CD4-positive, alpha-beta T cell treated with Interleukin-2 at 100 ng/mL for 4 hours (primary cell): ENCODE results near the gene MAST4.
"Not testable (repeated sequence)": the region's sequence is repeated elsewhere in the genome, so short reads cannot be mapped to it uniquely, and the experiment has no call there.

Experiments
- DNase-seq: peaks from one replicate; pipeline ENCODE4 v3.0.0-alpha.2; 2020; ENCODE audit warnings: low spot score

The MAST4 gene

GRCh38 chr5:66647146-66647856 is 51.1 kb downstream of the MAST4 start:
- no peak for DNase-seq

GRCh38 chr5:66652818-66653217 is 56.6 kb downstream of the MAST4 start:
- no peak for DNase-seq

GRCh38 chr5:66653325-66653724 is 57.1 kb downstream of the MAST4 start:
- no peak for DNase-seq

- DNase-seq, result no peak
Observed at GRCh38 chr5:66655395-66656324, 59.5 kb downstream of the MAST4 start.

GRCh38 chr5:66658516-66658915 is 62.3 kb downstream of the MAST4 start:
- no peak for DNase-seq

GRCh38 chr5:66659780-66660179 is 63.6 kb downstream of the MAST4 start:
- DNase-seq, result no peak

GRCh38 chr5:66660396-66660795 is 64.2 kb downstream of the MAST4 start:
- no peak for DNase-seq

- no peak for DNase-seq
Observed at GRCh38 chr5:66661149-66661548, 65.0 kb downstream of the MAST4 start.

- DNase-seq, result no peak
Observed at GRCh38 chr5:66666778-66667177, 70.6 kb downstream of the MAST4 start.

GRCh38 chr5:66669086-66669861 is 73.1 kb downstream of the MAST4 start:
- no peak for DNase-seq

- DNase-seq, result no peak
Observed at GRCh38 chr5:66669862-66670195, 73.6 kb downstream of the MAST4 start.

- no peak for DNase-seq
Observed at GRCh38 chr5:66671305-66671704, 75.1 kb downstream of the MAST4 start.

- no peak for DNase-seq
Observed at GRCh38 chr5:66674802-66675201, 78.6 kb downstream of the MAST4 start.

- no peak for DNase-seq
Observed at GRCh38 chr5:66675406-66675805, 79.2 kb downstream of the MAST4 start.

- DNase-seq, result no peak
Observed at GRCh38 chr5:66680221-66680620, 84.0 kb downstream of the MAST4 start.

- no peak for DNase-seq
Observed at GRCh38 chr5:66680804-66681203, 84.6 kb downstream of the MAST4 start.

- no peak for DNase-seq
Observed at GRCh38 chr5:66684663-66685062, 88.5 kb downstream of the MAST4 start.

- DNase-seq, result no peak
Observed at GRCh38 chr5:66689522-66690220, 93.5 kb downstream of the MAST4 start.

GRCh38 chr5:66694036-66694435 is 97.8 kb downstream of the MAST4 start:
- DNase-seq, result no peak

GRCh38 chr5:66695840-66696239 is 99.6 kb downstream of the MAST4 start:
- not testable (repeated sequence) for DNase-seq

GRCh38 chr5:66697796-66698564 is 101.8 kb downstream of the MAST4 start:
- DNase-seq, result no peak
